ENCODE measurements around the gene NMD3.

NMD3 gene

DNA sequence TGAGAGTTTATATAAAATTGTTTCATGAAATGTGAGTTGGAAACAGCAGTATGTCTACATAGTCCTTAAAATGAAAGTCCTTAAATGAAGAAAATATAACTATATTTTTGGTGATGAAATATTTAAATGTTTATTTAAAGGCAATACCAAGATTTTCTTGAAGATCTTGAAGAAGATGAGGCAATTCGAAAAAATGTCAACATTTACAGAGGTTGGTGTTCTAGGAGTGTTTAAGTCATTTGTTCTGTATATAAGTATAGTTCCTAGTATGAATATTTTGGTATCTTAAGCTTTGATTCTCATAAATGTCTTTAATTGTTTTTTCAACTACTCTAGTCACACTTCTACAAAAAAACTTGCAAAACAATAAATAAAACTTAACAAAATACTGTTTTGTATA, 29.0 kb downstream of the NMD3 start:
- no peak for TF ChIP-seq CTCF (IDR thresholded peaks at IDR 0.05)
- DNase-seq (ENCODE audit: low spot score), result no peak
- H3K4me3 ChIP-seq, result no peak overlapping the region
- no peak overlapping the region for H3K27ac ChIP-seq

GRCh38 chr3:161251716-161252115, 30.6 kb downstream of the NMD3 start:
- DNase-seq (ENCODE audit: low spot score), result no peak
- H3K4me3 ChIP-seq, result no peak overlapping the region
- H3K27ac ChIP-seq, result no peak overlapping the region
- TF ChIP-seq CTCF (IDR thresholded peaks at IDR 0.05), result no peak

- Histone ChIP-seq H3K4me3 (no peak overlapping the region), H3K27ac (no peak overlapping the region)
- no peak for TF ChIP-seq CTCF (IDR thresholded peaks at IDR 0.05)
- DNase-seq (ENCODE audit: low spot score), result no peak
These were observed 31.0 kb downstream of the NMD3 start for GRCh38 chr3:161252143-161252542.

DNA sequence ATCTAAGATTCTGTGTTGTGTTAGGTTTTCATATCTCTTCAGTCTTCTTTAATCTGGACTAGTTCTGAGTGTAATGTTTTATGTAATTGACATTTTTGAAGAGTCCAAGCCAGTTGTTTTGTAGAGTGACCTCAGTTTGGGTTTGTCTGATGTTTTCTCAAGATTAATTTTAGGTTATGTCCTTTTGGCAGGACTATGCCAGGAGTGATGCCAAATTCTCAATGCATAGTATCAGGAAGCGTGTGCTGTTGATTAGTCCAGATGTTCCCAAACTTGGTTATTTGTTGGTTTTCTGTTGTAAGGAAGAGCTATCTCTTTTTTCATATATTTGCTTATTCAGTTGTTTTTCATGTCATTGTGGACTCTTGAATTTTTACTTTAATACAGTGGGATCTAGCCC, 32.6 kb downstream of the NMD3 start:
- no peak for DNase-seq (ENCODE audit: low spot score)
- H3K4me3 ChIP-seq, result no peak overlapping the region
- TF ChIP-seq CTCF (IDR thresholded peaks at IDR 0.05), result no peak
- H3K27ac ChIP-seq, result no peak overlapping the region

- Histone ChIP-seq H3K27ac (no peak overlapping the region), H3K4me3 (no peak overlapping the region)
- no peak for TF ChIP-seq CTCF (IDR thresholded peaks at IDR 0.05)
- DNase-seq (ENCODE audit: low spot score), result no peak
These were observed 33.8 kb downstream of the NMD3 start for GRCh38 chr3:161254861-161255260.

DNA sequence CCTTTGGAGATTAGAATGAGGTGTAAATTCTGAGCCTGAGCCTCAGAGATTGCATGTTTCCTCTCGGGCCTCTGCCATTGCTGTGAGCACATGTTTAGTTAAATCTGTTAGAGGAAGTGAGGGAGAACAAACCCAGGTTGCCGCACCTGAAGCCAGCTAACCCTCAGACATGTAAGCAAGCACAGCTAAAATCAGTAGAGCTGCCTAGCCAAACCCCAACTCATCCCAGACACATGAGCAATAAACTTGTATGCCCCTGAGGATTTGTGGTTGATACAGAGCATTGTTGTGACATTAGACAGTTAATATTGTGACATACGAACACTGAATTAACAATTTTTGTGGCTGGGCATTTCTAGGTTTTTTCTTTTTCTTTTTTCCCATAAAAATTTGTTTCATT, 41.9 kb downstream of the NMD3 start:
- DNase-seq (ENCODE audit: low spot score), result no peak
- H3K4me3 ChIP-seq, result no peak overlapping the region
- no peak overlapping the region for H3K27ac ChIP-seq
- no peak for TF ChIP-seq CTCF (IDR thresholded peaks at IDR 0.05)

DNA sequence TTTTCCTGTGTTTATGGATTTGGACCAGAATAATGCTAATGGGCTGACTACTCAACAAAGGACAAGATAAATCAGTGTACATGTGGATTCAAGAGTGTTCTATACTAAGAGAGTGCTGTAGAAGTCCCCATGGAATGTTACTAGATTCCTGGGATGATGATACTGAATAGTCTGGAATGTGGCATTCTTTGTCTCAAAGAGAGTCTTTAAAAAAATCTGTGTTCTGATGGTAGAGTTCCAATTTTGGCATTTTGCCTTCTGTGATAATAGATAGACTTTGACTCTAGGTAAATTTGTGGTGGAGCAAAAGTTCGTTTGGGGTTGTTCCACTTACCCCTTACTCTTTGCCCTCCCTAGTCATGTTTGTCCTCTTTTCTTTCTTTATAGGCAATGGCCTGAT, 43.7 kb downstream of the NMD3 start:
- Histone ChIP-seq H3K27ac (no peak overlapping the region), H3K4me3 (no peak overlapping the region)
- no peak for TF ChIP-seq CTCF (IDR thresholded peaks at IDR 0.05)
- DNase-seq (ENCODE audit: low spot score), result no peak

Measured in coronary artery (tissue), 2 donors.